ENCODE data around the gene TM9SF4.
"Not testable (repeated sequence)": the region's sequence is repeated elsewhere in the genome, so short reads cannot be mapped to it uniquely, and the experiment has no call there.

TM9SF4 gene

GRCh38 chr20:32193996-32194395 is 84.5 kb downstream of the TM9SF4 start:
- no peak overlapping the region for H4K12ac ChIP-seq (ENCODE audit: low read depth, low read length)

GRCh38 chr20:32195581-32195980 is 86.1 kb downstream of the TM9SF4 start:
- WGBS (ENCODE audit: extremely low coverage, insufficient coverage, insufficient read length), result no CpG with 5 or more reads among the region's 7 CpGs
- no peak for DNase-seq

More at GRCh38 chr20:32193996-32194395, 84.5 kb downstream of the TM9SF4 start:
- Histone ChIP-seq H4K8ac (ENCODE audit: low read depth, low read length) (no peak overlapping the region), H3K4me1 (ENCODE audit: control insufficient read depth in 1 of 2, insufficient read depth in 2 of 2, low read length in 2 of 2) (peaks cover 10% of the 10 kb centered on the region in 2 experiments), H2BK12ac (ENCODE audit: low read length) (no peak overlapping the region), H3K36me3 (ENCODE audit: control insufficient read depth in 1 of 2, insufficient read depth in 2 of 2, low read length in 2 of 2) (peaks cover 26 to 35% of the 10 kb centered on the region in 2 experiments), H3K27me3 (ENCODE audit: insufficient read depth, low read length) (no peaks in the 10 kb centered on the region), H2BK120ac (ENCODE audit: insufficient read depth, low read length, poor library complexity) (no peak overlapping the region), H3K14ac (ENCODE audit: low read length) (no peak overlapping the region), H2BK5ac (ENCODE audit: low read depth, low read length, poor library complexity) (no peak overlapping the region), H3K9me3 (ENCODE audit: insufficient read depth, low read depth, low read length) (no peaks in the 10 kb centered on the region), H3K4me2 (ENCODE audit: low read length) (no peak overlapping the region), H2AK5ac (ENCODE audit: low read length) (no peak overlapping the region), H3K27ac (ENCODE audit: low read depth, low read length) (no peak overlapping the region), H2AFZ (ENCODE audit: insufficient read depth, low read length, poor library complexity) (no peak overlapping the region), H3K79me1 (ENCODE audit: low read length) (peaks cover 8% of the 10 kb centered on the region), H3K4ac (ENCODE audit: low read depth, low read length) (no peak overlapping the region), H3K18ac (ENCODE audit: low read length) (no peak overlapping the region), H4K91ac (ENCODE audit: low read depth, low read length) (no peak overlapping the region), H3K9ac (ENCODE audit: low read length) (no peak overlapping the region), H3K4me3 (ENCODE audit: low read depth, low read length) (no peak overlapping the region), H3K79me2 (ENCODE audit: control insufficient read depth, insufficient read depth, low read length, poor library complexity) (peaks cover 5% of the 10 kb centered on the region), H3K23ac (ENCODE audit: low read length) (no peak overlapping the region)
- DNase-seq, result no peak
- WGBS (ENCODE audit: extremely low coverage, insufficient coverage, insufficient read length), result no CpG with 5 or more reads among the region's 6 CpGs

GRCh38 chr20:32196613-32197012 is 87.1 kb downstream of the TM9SF4 start:
- WGBS (ENCODE audit: extremely low coverage, insufficient coverage, insufficient read length), result no CpG with 5 or more reads among the region's 11 CpGs

More at GRCh38 chr20:32195581-32195980, 86.1 kb downstream of the TM9SF4 start:
- Histone ChIP-seq H3K14ac (ENCODE audit: low read length) (no peak overlapping the region), H3K23ac (ENCODE audit: low read length) (no peak overlapping the region), H3K4me3 (ENCODE audit: low read depth, low read length) (no peak overlapping the region), H4K8ac (ENCODE audit: low read depth, low read length) (no peak overlapping the region), H3K4me2 (ENCODE audit: low read length) (no peak overlapping the region), H3K79me1 (ENCODE audit: low read length) (no peaks in the 10 kb centered on the region), H3K36me3 (ENCODE audit: control insufficient read depth in 1 of 2, insufficient read depth in 2 of 2, low read length in 2 of 2) (peaks cover 34 to 49% of the 10 kb centered on the region in 2 experiments), H4K12ac (ENCODE audit: low read depth, low read length) (no peak overlapping the region), H4K91ac (ENCODE audit: low read depth, low read length) (no peak overlapping the region), H2BK12ac (ENCODE audit: low read length) (no peak overlapping the region), H3K27me3 (ENCODE audit: insufficient read depth, low read length) (no peaks in the 10 kb centered on the region), H2BK120ac (ENCODE audit: insufficient read depth, low read length, poor library complexity) (no peak overlapping the region), H3K27ac (ENCODE audit: low read depth, low read length) (no peak overlapping the region), H3K4me1 (ENCODE audit: control insufficient read depth in 1 of 2, insufficient read depth in 2 of 2, low read length in 2 of 2) (peaks cover under 1 to 1% of the 10 kb centered on the region in 2 experiments), H3K18ac (ENCODE audit: low read length) (no peak overlapping the region), H2BK5ac (ENCODE audit: low read depth, low read length, poor library complexity) (no peak overlapping the region), H3K79me2 (ENCODE audit: control insufficient read depth, insufficient read depth, low read length, poor library complexity) (no peaks in the 10 kb centered on the region), H3K9me3 (ENCODE audit: insufficient read depth, low read depth, low read length) (no peaks in the 10 kb centered on the region), H3K9ac (ENCODE audit: low read length) (no peak overlapping the region), H2AK5ac (ENCODE audit: low read length) (no peak overlapping the region), H2AFZ (ENCODE audit: insufficient read depth, low read length, poor library complexity) (no peak overlapping the region), H3K4ac (ENCODE audit: low read depth, low read length) (no peak overlapping the region)

GRCh38 chr20:32197136-32197535 is 87.6 kb downstream of the TM9SF4 start:
- not testable (repeated sequence) for H2AFZ ChIP-seq (ENCODE audit: insufficient read depth, low read length, poor library complexity); H3K79me2 ChIP-seq (ENCODE audit: control insufficient read depth, insufficient read depth, low read length, poor library complexity); H2BK5ac ChIP-seq (ENCODE audit: low read depth, low read length, poor library complexity); H4K8ac ChIP-seq (ENCODE audit: low read depth, low read length); H3K18ac ChIP-seq (ENCODE audit: low read length); H3K4me3 ChIP-seq (ENCODE audit: low read depth, low read length); H3K23ac ChIP-seq (ENCODE audit: low read length); H3K4me1 ChIP-seq (ENCODE audit: control insufficient read depth in 1 of 2, insufficient read depth in 2 of 2, low read length in 2 of 2); H3K27me3 ChIP-seq (ENCODE audit: insufficient read depth, low read length); H3K27ac ChIP-seq (ENCODE audit: low read depth, low read length); H3K79me1 ChIP-seq (ENCODE audit: low read length); H2AK5ac ChIP-seq (ENCODE audit: low read length); H3K14ac ChIP-seq (ENCODE audit: low read length); DNase-seq; H3K9me3 ChIP-seq (ENCODE audit: insufficient read depth, low read depth, low read length); H3K9ac ChIP-seq (ENCODE audit: low read length); H3K4ac ChIP-seq (ENCODE audit: low read depth, low read length); H4K12ac ChIP-seq (ENCODE audit: low read depth, low read length); H2BK12ac ChIP-seq (ENCODE audit: low read length); H4K91ac ChIP-seq (ENCODE audit: low read depth, low read length); H2BK120ac ChIP-seq (ENCODE audit: insufficient read depth, low read length, poor library complexity); H3K4me2 ChIP-seq (ENCODE audit: low read length)
- peaks cover 46 to 65% of the 10 kb centered on the region in 2 experiments for H3K36me3 ChIP-seq (ENCODE audit: control insufficient read depth in 1 of 2, insufficient read depth in 2 of 2, low read length in 2 of 2)
- WGBS (ENCODE audit: extremely low coverage, insufficient coverage, insufficient read length), result no CpG with 5 or more reads among the region's 20 CpGs

More at GRCh38 chr20:32196613-32197012, 87.1 kb downstream of the TM9SF4 start:
- H3K4ac ChIP-seq (ENCODE audit: low read depth, low read length); H3K9ac ChIP-seq (ENCODE audit: low read length); DNase-seq; H3K4me1 ChIP-seq (ENCODE audit: control insufficient read depth in 1 of 2, insufficient read depth in 2 of 2, low read length in 2 of 2); H2BK12ac ChIP-seq (ENCODE audit: low read length); H3K4me3 ChIP-seq (ENCODE audit: low read depth, low read length); H3K79me1 ChIP-seq (ENCODE audit: low read length); H4K91ac ChIP-seq (ENCODE audit: low read depth, low read length); H3K27me3 ChIP-seq (ENCODE audit: insufficient read depth, low read length); H2AFZ ChIP-seq (ENCODE audit: insufficient read depth, low read length, poor library complexity); H3K27ac ChIP-seq (ENCODE audit: low read depth, low read length); H4K8ac ChIP-seq (ENCODE audit: low read depth, low read length); H3K18ac ChIP-seq (ENCODE audit: low read length); H3K4me2 ChIP-seq (ENCODE audit: low read length); H3K14ac ChIP-seq (ENCODE audit: low read length); H2BK120ac ChIP-seq (ENCODE audit: insufficient read depth, low read length, poor library complexity); H3K23ac ChIP-seq (ENCODE audit: low read length); H3K9me3 ChIP-seq (ENCODE audit: insufficient read depth, low read depth, low read length); H3K79me2 ChIP-seq (ENCODE audit: control insufficient read depth, insufficient read depth, low read length, poor library complexity); H4K12ac ChIP-seq (ENCODE audit: low read depth, low read length); H2BK5ac ChIP-seq (ENCODE audit: low read depth, low read length, poor library complexity); H2AK5ac ChIP-seq (ENCODE audit: low read length): not testable (repeated sequence)
- peaks cover 41 to 59% of the 10 kb centered on the region in 2 experiments for H3K36me3 ChIP-seq (ENCODE audit: control insufficient read depth in 1 of 2, insufficient read depth in 2 of 2, low read length in 2 of 2)
